GM23338 (cell line): ENCODE measurements around the gene TIMM21.

Experiments
- CREB1 ChIP-seq: fragments of 250-450 bp; sonication (Bioruptor Pico); IDR thresholded peaks from 2 replicates; pipeline ENCODE4 v1.5.0; 2020; ENCODE audit warnings: low read depth, mild to moderate bottlenecking, moderate library complexity
- CTCF ChIP-seq, 2 experiments: fragments of 200-600 bp in 1 of 2; sonication (generic) in 1 of 2; conservative IDR thresholded peaks; 2 replicates each; pipeline versions ENCODE4 v1.5.1 to v1.6.1; 2016 to 2017; ENCODE audit warnings: antibody characterized with exemption in 2 of 2, low read depth in 2 of 2, mild to moderate bottlenecking in 2 of 2, moderate library complexity in 1 of 2
- ETS1 ChIP-seq: IDR thresholded peaks from 2 replicates; pipeline ENCODE4 v1.6.1; 2016; ENCODE audit warnings: antibody characterized with exemption
- EZH2 ChIP-seq: fragments of 200-600 bp; sonication (generic); IDR thresholded peaks from one replicate; pipeline ENCODE4 v1.8.0; 2017; ENCODE audit warnings: antibody characterized with exemption, mild to moderate bottlenecking, low read depth; ENCODE audit not compliant: unreplicated experiment
- EZH2phosphoT487 ChIP-seq: fragments of 200-600 bp; sonication (generic); IDR thresholded peaks from one replicate; pipeline ENCODE4 v1.8.1; 2018; ENCODE audit warnings: antibody characterized with exemption; ENCODE audit not compliant: unreplicated experiment
- POLR2AphosphoS5 ChIP-seq: IDR thresholded peaks from 2 replicates; pipeline ENCODE4 v1.6.1; 2016; ENCODE audit warnings: antibody characterized with exemption, low read depth
- REST ChIP-seq: IDR thresholded peaks from one replicate; pipeline ENCODE4 v1.6.1; 2018; ENCODE audit warnings: antibody characterized with exemption; ENCODE audit not compliant: unreplicated experiment
- ZNF114 ChIP-seq: fragments of 250-450 bp; sonication (Bioruptor Pico); IDR thresholded peaks from 2 replicates; pipeline ENCODE4 v1.5.0; 2020; ENCODE audit warnings: mild to moderate bottlenecking, moderate library complexity
- ZNF462 ChIP-seq: fragments of 250-450 bp; sonication (Bioruptor Pico); IDR thresholded peaks from 2 replicates; pipeline ENCODE4 v1.5.0; 2020; ENCODE audit warnings: mild to moderate bottlenecking, moderate library complexity

- no peak for TF ChIP-seq CTCF (conservative IDR thresholded peaks at IDR 0.05; ENCODE audit: low read depth in 2 of 2)
- TF ChIP-seq CREB1 (CRISPR knock-in tag), result no peak
- no peak for TF ChIP-seq POLR2AphosphoS5
- no peak for TF ChIP-seq ZNF114 (CRISPR knock-in tag)
- TF ChIP-seq REST, result no peak
- TF ChIP-seq EZH2, result no peak
- no peak for TF ChIP-seq ETS1
- TF ChIP-seq EZH2phosphoT487, result no peak
- TF ChIP-seq ZNF462 (CRISPR knock-in tag), result no peak
Measured at GRCh38 chr18:74153377-74153776, 5.1 kb downstream of the TIMM21 start.
